WTC11 (cell line): ENCODE measurements around the gene SERPINB3. TPM values are rescaled to one million over a fixed set of nuclear protein-coding genes. Genes with fewer than 3 reads are reported as not detected.

Source experiments
- ATAC-seq: fragments of 200-7000 bp; cut with Tn5 transposase; 2 replicates; pipeline ENCODE4 v1.10.0; 2021; ENCODE audit warnings: mild to moderate bottlenecking, moderate library complexity
- CTCF ChIA-PET: fragments of 300-600 bp; sonication (Branson Sonifier 250); formaldehyde crosslinking; loops from one replicate; lab custom pipeline; 2021; ENCODE audit warnings: antibody characterized with exemption; lab: Charles Lee
- POLR2A ChIA-PET: fragments of 350-600 bp; sonication (Branson Sonifier 250); formaldehyde crosslinking; loops from one replicate; lab custom pipeline; 2021; ENCODE audit warnings: antibody characterized with exemption; lab: Charles Lee
- DNase-seq: peaks from one replicate; pipeline ENCODE4 v3.0.0; 2021; ENCODE audit warnings: low spot score
- H3K27ac Mint-ChIP-seq: 2 replicates; pipeline ENCODE4 v1.8.0; 2021; ENCODE audit warnings: mixed read lengths
- H3K27me3 Mint-ChIP-seq: 2 replicates; pipeline ENCODE4 v1.8.0; 2021; ENCODE audit warnings: low read depth, mild to moderate bottlenecking, moderate library complexity, mixed read lengths
- H3K36me3 Mint-ChIP-seq: 2 replicates; pipeline ENCODE4 v1.8.0; 2021; ENCODE audit warnings: mixed read lengths
- H3K4me1 Mint-ChIP-seq: 2 replicates; pipeline ENCODE4 v1.8.0; 2022; ENCODE audit warnings: mixed read lengths
- H3K4me3 Mint-ChIP-seq: 2 replicates; pipeline ENCODE4 v1.8.0; 2021; ENCODE audit warnings: mild to moderate bottlenecking, moderate library complexity, mixed read lengths
- H3K9me3 Mint-ChIP-seq: 2 replicates; pipeline ENCODE4 v1.8.0; 2021; ENCODE audit warnings: mixed read lengths
- FOXJ3 ChIP-seq: sonication (generic); formaldehyde crosslinking; IDR thresholded peaks from 2 replicates; pipeline ENCODE4 v1.9.0; 2021; ENCODE audit warnings: missing genetic modification reagents, mild to moderate bottlenecking, borderline replicate concordance
- FOXP1 ChIP-seq: sonication (generic); formaldehyde crosslinking; IDR thresholded peaks from 2 replicates; pipeline ENCODE4 v1.8.0; 2022; ENCODE audit warnings: missing genetic modification reagents, mild to moderate bottlenecking, moderate library complexity, borderline replicate concordance
- GRHL2 ChIP-seq: fragments of 250-450 bp; sonication (Bioruptor Pico); IDR thresholded peaks from 2 replicates; pipeline ENCODE4 v1.8.0; 2022; ENCODE audit warnings: mild to moderate bottlenecking, moderate library complexity; ENCODE audit not compliant: insufficient replicate concordance, severe bottlenecking
- GTF2I ChIP-seq: fragments of 250-450 bp; sonication (Bioruptor Pico); conservative IDR thresholded peaks from 2 replicates; pipeline ENCODE4 v1.4.0; 2021; ENCODE audit warnings: mild to moderate bottlenecking
- JUN ChIP-seq: sonication (generic); formaldehyde crosslinking; IDR thresholded peaks from 2 replicates; pipeline ENCODE4 v1.8.0; 2023; ENCODE audit warnings: mild to moderate bottlenecking, missing genetic modification reagents
- KAT7 ChIP-seq: sonication (generic); formaldehyde crosslinking; IDR thresholded peaks from 2 replicates; pipeline ENCODE4 v1.8.1; 2023; ENCODE audit warnings: missing genetic modification reagents, mild to moderate bottlenecking, borderline replicate concordance
- MXD4 ChIP-seq: fragments of 250-450 bp; sonication (Bioruptor Pico); IDR thresholded peaks from 2 replicates; pipeline ENCODE4 v1.8.0; 2021; ENCODE audit warnings: mild to moderate bottlenecking, moderate library complexity, borderline replicate concordance
- NR1H2 ChIP-seq: sonication (generic); formaldehyde crosslinking; IDR thresholded peaks from 2 replicates; pipeline ENCODE4 v1.9.0; 2021; ENCODE audit warnings: mild to moderate bottlenecking, moderate library complexity, missing genetic modification reagents
- NR3C1 ChIP-seq: sonication (generic); formaldehyde crosslinking; conservative IDR thresholded peaks from 2 replicates; pipeline ENCODE4 v1.8.1; 2023; ENCODE audit warnings: low read depth, mild to moderate bottlenecking, missing genetic modification reagents
- RELA ChIP-seq: sonication (generic); formaldehyde crosslinking; IDR thresholded peaks from 2 replicates; pipeline ENCODE4 v1.8.1; 2022; ENCODE audit warnings: missing genetic modification reagents, mild to moderate bottlenecking, borderline replicate concordance
- total RNA-seq: library from RNA; stranded (reverse); gene quantifications from 3 replicates; pipeline ENCODE4 v1.2.3, GENCODE V29; 2021
- TF ChIP-seq, protein P1 (sequence below): fragments of 200-600 bp; IDR thresholded peaks from 2 replicates; pipeline ENCODE4 v1.8.0; 2022; ENCODE audit warnings: antibody characterized with exemption
- TF ChIP-seq, protein P2 (sequence below): fragments of 250-450 bp; sonication (Bioruptor Pico); IDR thresholded peaks from 2 replicates; pipeline ENCODE4 v1.9.0; 2021; ENCODE audit warnings: mild to moderate bottlenecking
- TF ChIP-seq, protein P3 (sequence below): sonication (generic); formaldehyde crosslinking; IDR thresholded peaks from 2 replicates; pipeline ENCODE4 v1.8.0; 2022; ENCODE audit warnings: missing genetic modification reagents
- TF ChIP-seq, protein P4 (sequence below): fragments of 250-450 bp; sonication (Bioruptor Pico); IDR thresholded peaks from 2 replicates; pipeline ENCODE4 v2.1.2; 2022; ENCODE audit warnings: mild to moderate bottlenecking, moderate library complexity
- TF ChIP-seq, protein P5 (sequence below): sonication (generic); formaldehyde crosslinking; IDR thresholded peaks from 2 replicates; pipeline ENCODE4 v1.8.1; 2022; ENCODE audit warnings: missing genetic modification reagents, borderline replicate concordance
- TF ChIP-seq, protein P6 (sequence below): sonication (generic); formaldehyde crosslinking; IDR thresholded peaks from 2 replicates; pipeline ENCODE4 v1.8.0; 2023; ENCODE audit warnings: missing genetic modification reagents
- TF ChIP-seq, protein P7 (sequence below): sonication (generic); formaldehyde crosslinking; conservative IDR thresholded peaks from 2 replicates; pipeline ENCODE4 v1.8.1; 2023; ENCODE audit warnings: mild to moderate bottlenecking, low read depth, missing genetic modification reagents, moderate library complexity

SERPINB3 gene
- total RNA-seq, 1 experiment from 2014 or later, result 0.22 TPM

DNA sequence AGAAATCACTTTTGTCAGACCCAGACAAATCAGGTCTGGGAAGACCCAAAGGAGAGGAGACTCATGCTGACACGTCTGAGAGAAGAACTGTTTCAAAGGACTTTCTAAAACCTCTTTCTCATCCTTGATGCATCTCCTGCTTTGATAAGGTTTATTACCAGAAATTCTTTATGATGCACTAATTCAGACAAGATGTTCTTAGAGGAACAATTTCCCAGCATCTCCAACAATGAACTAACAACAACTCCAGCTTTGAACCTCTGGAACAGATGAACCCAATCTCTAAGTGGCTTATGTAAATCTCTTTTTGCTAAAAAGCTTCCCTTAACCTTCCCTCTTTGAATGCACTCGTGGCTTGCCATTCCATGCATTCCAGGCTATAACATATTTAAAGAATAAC, 25.2 kb upstream of the SERPINB3 start:
- Mint-ChIP-seq H3K27ac (no peak overlapping the region), H3K36me3 (peaks cover 13% of the 10 kb centered on the region), H3K27me3 (no peaks in the 10 kb centered on the region; the same call in 1 of the 2 replicates), H3K4me3 (no peak overlapping the region), H3K9me3 (peaks cover 41% of the 10 kb centered on the region), H3K4me1 (peaks cover 15% of the 10 kb centered on the region)
- DNase-seq (no peak), ATAC-seq (no peak)
- POLR2A ChIA-PET, result no interaction called here
- TF ChIP-seq, protein P1, sequence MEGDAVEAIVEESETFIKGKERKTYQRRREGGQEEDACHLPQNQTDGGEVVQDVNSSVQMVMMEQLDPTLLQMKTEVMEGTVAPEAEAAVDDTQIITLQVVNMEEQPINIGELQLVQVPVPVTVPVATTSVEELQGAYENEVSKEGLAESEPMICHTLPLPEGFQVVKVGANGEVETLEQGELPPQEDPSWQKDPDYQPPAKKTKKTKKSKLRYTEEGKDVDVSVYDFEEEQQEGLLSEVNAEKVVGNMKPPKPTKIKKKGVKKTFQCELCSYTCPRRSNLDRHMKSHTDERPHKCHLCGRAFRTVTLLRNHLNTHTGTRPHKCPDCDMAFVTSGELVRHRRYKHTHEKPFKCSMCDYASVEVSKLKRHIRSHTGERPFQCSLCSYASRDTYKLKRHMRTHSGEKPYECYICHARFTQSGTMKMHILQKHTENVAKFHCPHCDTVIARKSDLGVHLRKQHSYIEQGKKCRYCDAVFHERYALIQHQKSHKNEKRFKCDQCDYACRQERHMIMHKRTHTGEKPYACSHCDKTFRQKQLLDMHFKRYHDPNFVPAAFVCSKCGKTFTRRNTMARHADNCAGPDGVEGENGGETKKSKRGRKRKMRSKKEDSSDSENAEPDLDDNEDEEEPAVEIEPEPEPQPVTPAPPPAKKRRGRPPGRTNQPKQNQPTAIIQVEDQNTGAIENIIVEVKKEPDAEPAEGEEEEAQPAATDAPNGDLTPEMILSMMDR, result no peak
- no peak for TF ChIP-seq JUN (CRISPR knock-in tag)
- TF ChIP-seq, protein P2, sequence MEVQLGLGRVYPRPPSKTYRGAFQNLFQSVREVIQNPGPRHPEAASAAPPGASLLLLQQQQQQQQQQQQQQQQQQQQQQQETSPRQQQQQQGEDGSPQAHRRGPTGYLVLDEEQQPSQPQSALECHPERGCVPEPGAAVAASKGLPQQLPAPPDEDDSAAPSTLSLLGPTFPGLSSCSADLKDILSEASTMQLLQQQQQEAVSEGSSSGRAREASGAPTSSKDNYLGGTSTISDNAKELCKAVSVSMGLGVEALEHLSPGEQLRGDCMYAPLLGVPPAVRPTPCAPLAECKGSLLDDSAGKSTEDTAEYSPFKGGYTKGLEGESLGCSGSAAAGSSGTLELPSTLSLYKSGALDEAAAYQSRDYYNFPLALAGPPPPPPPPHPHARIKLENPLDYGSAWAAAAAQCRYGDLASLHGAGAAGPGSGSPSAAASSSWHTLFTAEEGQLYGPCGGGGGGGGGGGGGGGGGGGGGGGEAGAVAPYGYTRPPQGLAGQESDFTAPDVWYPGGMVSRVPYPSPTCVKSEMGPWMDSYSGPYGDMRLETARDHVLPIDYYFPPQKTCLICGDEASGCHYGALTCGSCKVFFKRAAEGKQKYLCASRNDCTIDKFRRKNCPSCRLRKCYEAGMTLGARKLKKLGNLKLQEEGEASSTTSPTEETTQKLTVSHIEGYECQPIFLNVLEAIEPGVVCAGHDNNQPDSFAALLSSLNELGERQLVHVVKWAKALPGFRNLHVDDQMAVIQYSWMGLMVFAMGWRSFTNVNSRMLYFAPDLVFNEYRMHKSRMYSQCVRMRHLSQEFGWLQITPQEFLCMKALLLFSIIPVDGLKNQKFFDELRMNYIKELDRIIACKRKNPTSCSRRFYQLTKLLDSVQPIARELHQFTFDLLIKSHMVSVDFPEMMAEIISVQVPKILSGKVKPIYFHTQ (CRISPR knock-in tag), result no peak
- no peak for TF ChIP-seq RELA (CRISPR knock-in tag)
- TF ChIP-seq, protein P3, sequence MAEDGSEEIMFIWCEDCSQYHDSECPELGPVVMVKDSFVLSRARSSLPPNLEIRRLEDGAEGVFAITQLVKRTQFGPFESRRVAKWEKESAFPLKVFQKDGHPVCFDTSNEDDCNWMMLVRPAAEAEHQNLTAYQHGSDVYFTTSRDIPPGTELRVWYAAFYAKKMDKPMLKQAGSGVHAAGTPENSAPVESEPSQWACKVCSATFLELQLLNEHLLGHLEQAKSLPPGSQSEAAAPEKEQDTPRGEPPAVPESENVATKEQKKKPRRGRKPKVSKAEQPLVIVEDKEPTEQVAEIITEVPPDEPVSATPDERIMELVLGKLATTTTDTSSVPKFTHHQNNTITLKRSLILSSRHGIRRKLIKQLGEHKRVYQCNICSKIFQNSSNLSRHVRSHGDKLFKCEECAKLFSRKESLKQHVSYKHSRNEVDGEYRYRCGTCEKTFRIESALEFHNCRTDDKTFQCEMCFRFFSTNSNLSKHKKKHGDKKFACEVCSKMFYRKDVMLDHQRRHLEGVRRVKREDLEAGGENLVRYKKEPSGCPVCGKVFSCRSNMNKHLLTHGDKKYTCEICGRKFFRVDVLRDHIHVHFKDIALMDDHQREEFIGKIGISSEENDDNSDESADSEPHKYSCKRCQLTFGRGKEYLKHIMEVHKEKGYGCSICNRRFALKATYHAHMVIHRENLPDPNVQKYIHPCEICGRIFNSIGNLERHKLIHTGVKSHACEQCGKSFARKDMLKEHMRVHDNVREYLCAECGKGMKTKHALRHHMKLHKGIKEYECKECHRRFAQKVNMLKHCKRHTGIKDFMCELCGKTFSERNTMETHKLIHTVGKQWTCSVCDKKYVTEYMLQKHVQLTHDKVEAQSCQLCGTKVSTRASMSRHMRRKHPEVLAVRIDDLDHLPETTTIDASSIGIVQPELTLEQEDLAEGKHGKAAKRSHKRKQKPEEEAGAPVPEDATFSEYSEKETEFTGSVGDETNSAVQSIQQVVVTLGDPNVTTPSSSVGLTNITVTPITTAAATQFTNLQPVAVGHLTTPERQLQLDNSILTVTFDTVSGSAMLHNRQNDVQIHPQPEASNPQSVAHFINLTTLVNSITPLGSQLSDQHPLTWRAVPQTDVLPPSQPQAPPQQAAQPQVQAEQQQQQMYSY (CRISPR knock-in tag), result no peak
- TF ChIP-seq, protein P4, sequence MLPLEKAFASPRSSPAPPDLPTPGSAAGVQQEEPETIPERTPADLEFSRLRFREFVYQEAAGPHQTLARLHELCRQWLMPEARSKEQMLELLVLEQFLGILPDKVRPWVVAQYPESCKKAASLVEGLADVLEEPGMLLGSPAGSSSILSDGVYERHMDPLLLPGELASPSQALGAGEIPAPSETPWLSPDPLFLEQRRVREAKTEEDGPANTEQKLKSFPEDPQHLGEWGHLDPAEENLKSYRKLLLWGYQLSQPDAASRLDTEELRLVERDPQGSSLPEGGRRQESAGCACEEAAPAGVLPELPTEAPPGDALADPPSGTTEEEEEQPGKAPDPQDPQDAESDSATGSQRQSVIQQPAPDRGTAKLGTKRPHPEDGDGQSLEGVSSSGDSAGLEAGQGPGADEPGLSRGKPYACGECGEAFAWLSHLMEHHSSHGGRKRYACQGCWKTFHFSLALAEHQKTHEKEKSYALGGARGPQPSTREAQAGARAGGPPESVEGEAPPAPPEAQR (CRISPR knock-in tag), result no peak
- CTCF ChIA-PET, result no interaction called here

DNA sequence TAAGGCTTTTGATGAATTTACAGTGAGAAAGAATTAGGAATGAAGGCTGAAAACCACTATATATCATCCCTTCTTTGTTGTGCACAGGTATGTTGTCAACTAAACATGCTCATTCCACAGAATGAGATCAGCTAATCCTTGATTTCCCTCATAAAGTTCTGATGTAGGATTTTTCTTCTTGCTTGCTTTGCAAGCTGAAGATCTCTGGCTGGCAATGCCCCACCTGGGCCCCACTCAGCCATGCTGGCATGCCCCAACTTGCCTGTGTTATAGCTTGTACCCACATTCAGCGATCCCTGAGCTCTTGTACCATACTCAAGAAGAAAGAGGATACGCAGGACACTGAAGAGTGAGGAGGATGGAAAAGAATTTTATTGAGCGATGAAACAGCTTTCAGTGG, 23.0 kb upstream of the SERPINB3 start:
- peaks cover 3% of the 10 kb centered on the region; the same call in 1 of the 2 replicates for H3K36me3 Mint-ChIP-seq
- DNase-seq (no peak), ATAC-seq (no peak)
- CTCF ChIA-PET, result interaction anchor here (0.7 to 0.9 kb wide), 2 partner anchors 100 to 174 kb away, joined by 3 to 4 read pairs; no protein-coding TSS in a partner anchor
- H3K27ac Mint-ChIP-seq, result no peak overlapping the region
- POLR2A ChIA-PET, result no interaction called here
- H3K9me3 Mint-ChIP-seq, result peaks cover 20% of the 10 kb centered on the region
- no peaks in the 10 kb centered on the region; the same call in 1 of the 2 replicates for H3K27me3 Mint-ChIP-seq
- no peak overlapping the region for H3K4me3 Mint-ChIP-seq
- peaks cover 15% of the 10 kb centered on the region for H3K4me1 Mint-ChIP-seq
- no peak for TF ChIP-seq MXD4
- TF ChIP-seq JUN (CRISPR knock-in tag), result no peak
- TF ChIP-seq GTF2I, result no peak
- TF ChIP-seq, protein P5, sequence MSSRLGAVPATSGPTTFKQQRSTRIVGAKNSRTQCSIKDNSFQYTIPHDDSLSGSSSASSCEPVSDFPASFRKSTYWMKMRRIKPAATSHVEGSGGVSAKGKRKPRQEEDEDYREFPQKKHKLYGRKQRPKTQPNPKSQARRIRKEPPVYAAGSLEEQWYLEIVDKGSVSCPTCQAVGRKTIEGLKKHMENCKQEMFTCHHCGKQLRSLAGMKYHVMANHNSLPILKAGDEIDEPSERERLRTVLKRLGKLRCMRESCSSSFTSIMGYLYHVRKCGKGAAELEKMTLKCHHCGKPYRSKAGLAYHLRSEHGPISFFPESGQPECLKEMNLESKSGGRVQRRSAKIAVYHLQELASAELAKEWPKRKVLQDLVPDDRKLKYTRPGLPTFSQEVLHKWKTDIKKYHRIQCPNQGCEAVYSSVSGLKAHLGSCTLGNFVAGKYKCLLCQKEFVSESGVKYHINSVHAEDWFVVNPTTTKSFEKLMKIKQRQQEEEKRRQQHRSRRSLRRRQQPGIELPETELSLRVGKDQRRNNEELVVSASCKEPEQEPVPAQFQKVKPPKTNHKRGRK, result no peak
- TF ChIP-seq FOXP1 (CRISPR knock-in tag), result no peak
- TF ChIP-seq NR1H2, result no peak
- TF ChIP-seq, protein P6, sequence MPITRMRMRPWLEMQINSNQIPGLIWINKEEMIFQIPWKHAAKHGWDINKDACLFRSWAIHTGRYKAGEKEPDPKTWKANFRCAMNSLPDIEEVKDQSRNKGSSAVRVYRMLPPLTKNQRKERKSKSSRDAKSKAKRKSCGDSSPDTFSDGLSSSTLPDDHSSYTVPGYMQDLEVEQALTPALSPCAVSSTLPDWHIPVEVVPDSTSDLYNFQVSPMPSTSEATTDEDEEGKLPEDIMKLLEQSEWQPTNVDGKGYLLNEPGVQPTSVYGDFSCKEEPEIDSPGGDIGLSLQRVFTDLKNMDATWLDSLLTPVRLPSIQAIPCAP, result no peak
- TF ChIP-seq, protein P7, sequence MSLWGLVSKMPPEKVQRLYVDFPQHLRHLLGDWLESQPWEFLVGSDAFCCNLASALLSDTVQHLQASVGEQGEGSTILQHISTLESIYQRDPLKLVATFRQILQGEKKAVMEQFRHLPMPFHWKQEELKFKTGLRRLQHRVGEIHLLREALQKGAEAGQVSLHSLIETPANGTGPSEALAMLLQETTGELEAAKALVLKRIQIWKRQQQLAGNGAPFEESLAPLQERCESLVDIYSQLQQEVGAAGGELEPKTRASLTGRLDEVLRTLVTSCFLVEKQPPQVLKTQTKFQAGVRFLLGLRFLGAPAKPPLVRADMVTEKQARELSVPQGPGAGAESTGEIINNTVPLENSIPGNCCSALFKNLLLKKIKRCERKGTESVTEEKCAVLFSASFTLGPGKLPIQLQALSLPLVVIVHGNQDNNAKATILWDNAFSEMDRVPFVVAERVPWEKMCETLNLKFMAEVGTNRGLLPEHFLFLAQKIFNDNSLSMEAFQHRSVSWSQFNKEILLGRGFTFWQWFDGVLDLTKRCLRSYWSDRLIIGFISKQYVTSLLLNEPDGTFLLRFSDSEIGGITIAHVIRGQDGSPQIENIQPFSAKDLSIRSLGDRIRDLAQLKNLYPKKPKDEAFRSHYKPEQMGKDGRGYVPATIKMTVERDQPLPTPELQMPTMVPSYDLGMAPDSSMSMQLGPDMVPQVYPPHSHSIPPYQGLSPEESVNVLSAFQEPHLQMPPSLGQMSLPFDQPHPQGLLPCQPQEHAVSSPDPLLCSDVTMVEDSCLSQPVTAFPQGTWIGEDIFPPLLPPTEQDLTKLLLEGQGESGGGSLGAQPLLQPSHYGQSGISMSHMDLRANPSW (CRISPR knock-in tag), result no peak
- TF ChIP-seq FOXJ3 (CRISPR knock-in tag), result no peak
- no peak for TF ChIP-seq NR3C1 (CRISPR knock-in tag)
- no peak for TF ChIP-seq GRHL2
- TF ChIP-seq, protein P4 (CRISPR knock-in tag), result no peak
- no peak for TF ChIP-seq KAT7 (CRISPR knock-in tag)
